Lung (tissue), 12 donors: ENCODE data around the gene RAD23B. TPM values are rescaled to one million over a fixed set of nuclear protein-coding genes. Genes with fewer than 3 reads are reported as not detected.
A peak's percentile ranks its signal among the peaks of the same experiment; 100 is the strongest.

ENCODE experiments used
- ATAC-seq: fragments of 200-7000 bp; cut with Tn5 transposase; one replicate; pipeline ENCODE4 v1.9.1; 2020; ENCODE audit warnings: moderate number of reproducible peaks; ENCODE audit not compliant: insufficient read depth, low FRiP score
- DNase-seq, 3 donors: peaks; one replicate each; pipeline ENCODE4 v3.0.0-alpha.2; 2013 to 2017
- H3K27ac ChIP-seq, 2 donors: one replicate each; pipeline ENCODE4 v1.5.1; 2013; ENCODE audit warnings: mild to moderate bottlenecking in 2 of 2, moderate library complexity in 2 of 2, control low read depth in 1 of 2, inconsistent platforms in 1 of 2, low read depth in 1 of 2, low read length in 1 of 2
- H3K27me3 ChIP-seq, 3 donors: one replicate each; pipeline ENCODE4 v1.5.1; 2013; ENCODE audit warnings: low read length in 2 of 3; ENCODE audit not compliant: control insufficient read depth in 3 of 3, insufficient read depth in 3 of 3
- H3K36me3 ChIP-seq, 4 donors: one replicate each; pipeline ENCODE4 v1.5.1; 2013; ENCODE audit warnings: low read length in 4 of 4, mild to moderate bottlenecking in 1 of 4, moderate library complexity in 1 of 4; ENCODE audit not compliant: control insufficient read depth in 4 of 4, insufficient read depth in 4 of 4
- H3K4me1 ChIP-seq, 5 donors: one replicate each; pipeline ENCODE4 v1.5.1; 2013; ENCODE audit warnings: low read length in 5 of 5, mild to moderate bottlenecking in 2 of 5, moderate library complexity in 1 of 5; ENCODE audit not compliant: control insufficient read depth in 5 of 5, insufficient read depth in 5 of 5
- H3K4me3 ChIP-seq: one replicate; pipeline ENCODE4 v1.5.1; 2013; ENCODE audit warnings: mild to moderate bottlenecking, control low read depth, moderate library complexity
- H3K9ac ChIP-seq, 2 donors: one replicate each; pipeline ENCODE4 v1.5.1; 2013; ENCODE audit warnings: low read length in 2 of 2, control low read depth in 1 of 2; ENCODE audit not compliant: insufficient read depth in 1 of 2
- H3K9me3 ChIP-seq, 4 donors: one replicate each; pipeline ENCODE4 v1.5.1; 2013; ENCODE audit warnings: low read length in 3 of 4, mild to moderate bottlenecking in 1 of 4, moderate library complexity in 1 of 4; ENCODE audit not compliant: control insufficient read depth in 4 of 4, insufficient read depth in 3 of 4
- WGBS, 2 donors: extraction: QIAGEN DNeasy Blood & Tissue Kit; methylation state at CpG; one replicate each; pipeline ENCODE4 v1.1.7; 2013; 5-methylcytosine and 5-hydroxymethylcytosine counted together
- polyA plus RNA-seq, 2 donors: library from polyadenylated mRNA; stranded (reverse); fragments of 200-250 nt; gene quantifications; one replicate each; pipeline ENCODE4 v1.2.1, GENCODE V29; 2013
- total RNA-seq, 2 donors: library from RNA; depleted of rRNA in 1 of 2; stranded (reverse); fragments of >200 nt in 1 of 2; gene quantifications; one replicate each; pipeline ENCODE4 v1.2.1, GENCODE V29; 2014 to 2021
- TF ChIP-seq, protein P1 (sequence below): IDR thresholded peaks from 2 replicates; pipeline ENCODE4 v1.5.1; 2012; ENCODE audit warnings: mild to moderate bottlenecking; ENCODE audit errors: control extremely low read depth, extremely low read depth
- donor health status: control.
- donor health status: control.
- donor health status: Bipolar disorder and iron deficiency.
- donor health status: healthy.
- donor health status: DM: yes; HTN: yes; CAD: no.

RAD23B gene
- total and polyA plus RNA-seq, 4 donors: 37.9 to 114 (median 62.3) TPM

DNA sequence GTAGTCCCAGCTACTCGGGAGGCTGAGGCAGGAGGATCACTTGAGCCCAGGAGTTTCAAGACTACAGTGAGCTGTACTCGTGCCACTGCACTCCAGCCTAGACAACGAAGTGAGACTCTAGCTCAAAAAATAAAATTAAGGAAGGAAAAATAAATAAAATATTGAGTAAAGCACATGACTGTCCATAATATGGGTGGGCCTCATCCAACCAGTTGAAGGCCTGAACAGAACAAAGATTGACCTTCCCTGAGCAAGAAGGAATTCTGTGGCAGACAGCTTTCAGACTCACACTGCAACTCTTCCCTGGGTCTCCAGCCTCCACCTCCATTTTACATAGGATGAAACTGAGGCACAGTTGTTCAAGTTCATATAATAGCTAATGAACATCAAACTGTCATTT, 72.3 kb downstream of the RAD23B start:
- Histone ChIP-seq H3K9ac (no peak overlapping the region), H3K36me3 (no peaks in the 10 kb centered on the region), H3K4me1 (peaks cover 0 to 2% (median 0%) of the 10 kb centered on the region in 5 donors), H3K27ac (no peak overlapping the region), H3K9me3 (peaks cover 0 to 3% (median 0%) of the 10 kb centered on the region in 4 donors), H3K27me3 (no peaks in the 10 kb centered on the region), H3K4me3 (no peak overlapping the region)
- TF ChIP-seq, protein P1, sequence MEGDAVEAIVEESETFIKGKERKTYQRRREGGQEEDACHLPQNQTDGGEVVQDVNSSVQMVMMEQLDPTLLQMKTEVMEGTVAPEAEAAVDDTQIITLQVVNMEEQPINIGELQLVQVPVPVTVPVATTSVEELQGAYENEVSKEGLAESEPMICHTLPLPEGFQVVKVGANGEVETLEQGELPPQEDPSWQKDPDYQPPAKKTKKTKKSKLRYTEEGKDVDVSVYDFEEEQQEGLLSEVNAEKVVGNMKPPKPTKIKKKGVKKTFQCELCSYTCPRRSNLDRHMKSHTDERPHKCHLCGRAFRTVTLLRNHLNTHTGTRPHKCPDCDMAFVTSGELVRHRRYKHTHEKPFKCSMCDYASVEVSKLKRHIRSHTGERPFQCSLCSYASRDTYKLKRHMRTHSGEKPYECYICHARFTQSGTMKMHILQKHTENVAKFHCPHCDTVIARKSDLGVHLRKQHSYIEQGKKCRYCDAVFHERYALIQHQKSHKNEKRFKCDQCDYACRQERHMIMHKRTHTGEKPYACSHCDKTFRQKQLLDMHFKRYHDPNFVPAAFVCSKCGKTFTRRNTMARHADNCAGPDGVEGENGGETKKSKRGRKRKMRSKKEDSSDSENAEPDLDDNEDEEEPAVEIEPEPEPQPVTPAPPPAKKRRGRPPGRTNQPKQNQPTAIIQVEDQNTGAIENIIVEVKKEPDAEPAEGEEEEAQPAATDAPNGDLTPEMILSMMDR: no peak
- no peak for ATAC-seq
- no peak for DNase-seq
- 84 to 90% methylated on average over 3 of the region's 3 CpGs for WGBS, 2 donors

DNA sequence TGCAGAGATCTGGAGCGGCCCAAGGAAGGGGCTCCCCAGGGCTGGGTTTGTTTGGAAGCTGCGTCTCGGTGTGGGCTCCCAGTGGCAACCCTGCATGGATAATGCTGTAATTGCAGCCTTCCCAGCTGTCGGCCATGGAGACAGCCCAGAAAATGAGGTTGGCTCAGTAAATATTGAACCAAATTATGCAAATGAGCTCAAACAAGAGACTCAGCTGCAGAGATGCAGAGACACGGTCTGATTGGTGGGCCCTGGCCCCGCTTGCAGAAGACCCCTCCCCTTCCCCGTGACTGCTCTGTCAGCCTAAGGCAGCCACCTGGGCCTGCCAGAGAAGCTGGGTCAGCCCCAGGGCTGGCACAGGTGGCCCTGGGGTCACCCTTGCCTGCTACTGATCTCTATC, 75.9 kb downstream of the RAD23B start:
- TF ChIP-seq, protein P1: no peak
- no peaks in the 10 kb centered on the region for H3K27me3 ChIP-seq
- H3K9ac ChIP-seq: no peak overlapping the region
- no peak overlapping the region for H3K27ac ChIP-seq
- peaks cover 0 to 2% (median 0%) of the 10 kb centered on the region in 5 donors for H3K4me1 ChIP-seq
- ATAC-seq (no peak), DNase-seq (peak in 1 of 3 donors; percentile 31)
- H3K36me3 ChIP-seq: no peaks in the 10 kb centered on the region
- H3K4me3 ChIP-seq: no peak overlapping the region
- 75 to 81% methylated on average over 7 of the region's 7 CpGs for WGBS, 2 donors
- peaks cover 0 to under 1% (median 0%) of the 10 kb centered on the region in 4 donors for H3K9me3 ChIP-seq

DNA sequence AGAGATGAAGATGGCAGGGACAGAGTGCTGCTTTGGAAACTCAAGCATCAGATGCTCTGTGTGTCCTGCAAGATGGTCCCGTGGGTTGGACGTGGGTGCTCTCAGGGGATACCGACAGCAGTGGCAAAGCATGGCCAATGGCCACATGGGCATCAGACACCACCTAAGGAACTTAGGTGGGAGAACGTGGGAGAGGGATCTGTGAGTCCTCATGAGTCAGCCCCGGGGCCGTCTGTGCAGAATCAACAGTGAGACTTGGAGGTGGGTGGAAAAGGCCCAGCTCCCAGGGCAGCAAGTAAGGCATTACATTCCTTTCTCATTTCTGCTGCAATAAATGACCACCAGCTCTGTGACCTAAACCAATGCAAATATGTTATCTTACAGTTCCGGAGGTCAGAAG, 77.0 kb downstream of the RAD23B start:
- Histone ChIP-seq H3K27me3 (no peaks in the 10 kb centered on the region), H3K4me3 (no peak overlapping the region), H3K27ac (no peak overlapping the region), H3K36me3 (no peaks in the 10 kb centered on the region), H3K9me3 (no peaks in the 10 kb centered on the region), H3K9ac (no peak overlapping the region), H3K4me1 (peaks cover 0 to 2% (median 0%) of the 10 kb centered on the region in 5 donors)
- TF ChIP-seq, protein P1: no peak
- ATAC-seq (no peak), DNase-seq (no peak)
- 79 to 87% methylated on average over 7 of the region's 7 CpGs for WGBS, 2 donors

DNA sequence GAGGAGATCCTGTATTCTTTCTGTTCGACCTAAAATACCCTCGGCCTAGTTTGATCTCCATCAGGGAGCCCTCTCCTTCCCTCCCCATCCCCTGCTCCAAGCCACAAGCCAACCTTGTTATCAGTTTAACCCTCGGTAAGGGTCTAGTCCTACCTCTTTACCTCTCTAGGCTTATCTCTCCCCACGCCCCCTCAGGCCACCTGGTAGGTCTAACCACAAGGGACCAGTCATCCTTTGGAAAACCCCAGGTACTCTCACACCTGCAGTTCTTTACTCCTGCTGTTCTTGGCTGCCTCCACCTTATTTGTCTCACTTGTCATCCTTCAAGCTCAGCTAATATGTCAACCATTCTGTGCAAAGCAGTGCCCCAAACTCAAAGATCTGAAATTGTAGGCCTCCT, 78.7 kb downstream of the RAD23B start:
- Histone ChIP-seq H3K9ac (no peak overlapping the region), H3K9me3 (no peaks in the 10 kb centered on the region), H3K4me3 (no peak overlapping the region), H3K36me3 (no peaks in the 10 kb centered on the region), H3K4me1 (peaks cover 0 to 2% (median 0%) of the 10 kb centered on the region in 5 donors), H3K27ac (no peak overlapping the region), H3K27me3 (no peaks in the 10 kb centered on the region)
- ATAC-seq (no peak), DNase-seq (no peak)
- 74 to 90% methylated on average over 4 of the region's 4 CpGs for WGBS, 2 donors
- TF ChIP-seq, protein P1: no peak
